Erythroblast (primary cell): ENCODE measurements around the gene SETBP1.

Source experiments
- GATA1 ChIP-seq: IDR thresholded peaks from 2 replicates; pipeline ENCODE4 v1.6.1; 2011; ENCODE audit warnings: low read depth, mild to moderate bottlenecking, control low read depth, low read length, moderate library complexity
- POLR2A ChIP-seq: IDR thresholded peaks from 2 replicates; pipeline ENCODE4 v1.6.1; 2011; ENCODE audit warnings: mild to moderate bottlenecking, low read length

DNA sequence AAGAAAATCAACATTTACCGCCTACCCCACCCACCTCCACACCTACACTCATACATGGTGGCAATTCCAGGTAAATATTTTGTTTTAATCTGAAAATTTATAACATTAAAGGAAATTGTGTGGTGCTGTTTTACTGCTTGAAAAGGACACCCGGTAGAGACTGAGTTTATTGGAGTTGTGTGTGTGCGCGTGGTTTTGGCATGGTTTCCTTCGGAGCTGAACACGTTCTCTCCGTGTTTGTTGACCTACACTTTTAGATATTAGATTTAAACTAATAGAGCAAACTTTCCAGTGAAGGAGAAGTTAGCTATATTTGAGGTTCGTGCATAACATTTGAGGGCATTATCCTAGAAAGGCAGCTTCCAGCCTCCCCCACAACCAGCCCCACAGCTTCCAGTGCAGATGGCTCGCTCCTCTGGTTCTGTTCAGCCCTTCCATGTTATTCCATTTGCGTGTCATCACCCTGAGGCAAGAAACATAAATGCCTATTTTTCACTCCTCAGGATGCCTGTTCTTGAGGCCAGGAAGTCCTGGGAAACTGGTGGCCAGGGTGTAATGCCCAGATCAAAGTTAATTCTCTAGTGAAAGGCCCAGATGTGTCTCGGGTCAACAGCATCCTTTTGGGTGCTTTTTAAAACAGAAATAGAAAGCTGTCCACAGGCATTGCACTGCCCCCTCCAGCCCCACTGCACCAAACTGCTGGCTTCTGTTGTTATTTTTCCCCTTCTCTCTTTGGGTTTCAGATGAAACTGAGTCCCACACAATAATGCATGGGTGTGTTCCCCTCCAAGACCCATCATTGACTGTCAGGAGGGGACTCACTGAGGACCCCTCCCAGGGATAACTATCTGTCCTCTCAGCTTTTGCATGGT lies 190.2 kb downstream of the SETBP1 start:
- no peak for TF ChIP-seq POLR2A
- TF ChIP-seq GATA1 = no peak
